GM21529 (cell line): ENCODE data around the gene AP2A1.

Experiments
- ATAC-seq: cut with Tn5 transposase; IDR thresholded peaks from one replicate; pipeline ENCODE4 v1.9.1; 2021; ENCODE audit not compliant: unreplicated experiment

The AP2A1 gene

GRCh38 chr19:49854378-49855263 lies 87.8 kb downstream of the AP2A1 start:
- ATAC-seq: no peak

- ATAC-seq: no peak
Measured at GRCh38 chr19:49855277-49855675, 88.5 kb downstream of the AP2A1 start.

GRCh38 chr19:49855676-49856573 lies 89.1 kb downstream of the AP2A1 start:
- no peak for ATAC-seq

- ATAC-seq: no peak
Measured at GRCh38 chr19:49856574-49857021, 89.8 kb downstream of the AP2A1 start.
